GM19397 (cell line): ENCODE results near the gene SPAG8.

ENCODE experiments used
- ATAC-seq: cut with Tn5 transposase; IDR thresholded peaks from one replicate; pipeline ENCODE4 v1.9.1; 2021; ENCODE audit warnings: mild to moderate bottlenecking, moderate library complexity; ENCODE audit not compliant: unreplicated experiment

SPAG8 gene

GRCh38 chr9:35812025-35812602 lies at the start of gene SPAG8:
SPAG8 (minus strand) TSS chr9:35812262; CDS start chr9:35812147, 115 bp downstream.
- ATAC-seq, result peak; percentile 57

DNA sequence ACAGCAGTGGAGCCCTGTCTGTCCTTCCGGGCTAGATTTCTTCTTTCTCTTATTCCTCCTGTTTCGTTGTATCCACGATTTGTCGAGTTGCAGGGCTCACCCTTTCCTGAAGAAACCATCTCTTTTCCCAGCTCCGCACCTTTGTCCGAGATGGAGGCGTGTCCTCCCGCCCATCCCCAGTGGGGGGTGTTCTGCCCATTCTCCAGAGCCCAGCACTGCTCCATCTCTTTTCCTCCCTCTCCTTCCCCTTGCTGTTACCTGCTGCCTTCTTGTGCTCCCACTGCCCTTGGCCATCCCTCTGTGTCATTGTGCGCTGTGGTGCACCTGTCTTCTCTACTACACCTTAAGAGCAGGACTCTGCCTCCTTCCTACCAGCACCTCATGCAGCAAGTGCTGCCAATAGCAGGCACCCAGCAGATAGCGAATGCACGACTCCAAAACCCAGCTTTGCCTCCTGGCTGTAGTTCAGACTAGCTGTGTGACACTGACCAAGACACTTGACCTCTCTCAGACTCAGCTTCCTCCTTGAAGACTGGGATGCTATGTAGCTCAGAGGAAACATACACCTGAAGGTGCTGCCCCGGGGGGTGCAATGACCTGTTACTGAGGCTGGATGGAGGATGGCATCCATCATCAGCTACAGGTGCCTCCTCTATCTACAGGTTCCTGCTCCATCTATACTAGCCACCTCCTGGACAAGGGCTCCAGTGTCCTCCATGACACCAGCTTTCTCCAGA lies 49.3 kb upstream of the SPAG8 start:
- no peak for ATAC-seq

- no peak for ATAC-seq
These were observed 47.9 kb upstream of the SPAG8 start for GRCh38 chr9:35859990-35860339.

GRCh38 chr9:35859310-35859989 lies 47.4 kb upstream of the SPAG8 start:
- no peak for ATAC-seq

GRCh38 chr9:35858458-35858857 lies 46.4 kb upstream of the SPAG8 start:
- ATAC-seq, result no peak

DNA sequence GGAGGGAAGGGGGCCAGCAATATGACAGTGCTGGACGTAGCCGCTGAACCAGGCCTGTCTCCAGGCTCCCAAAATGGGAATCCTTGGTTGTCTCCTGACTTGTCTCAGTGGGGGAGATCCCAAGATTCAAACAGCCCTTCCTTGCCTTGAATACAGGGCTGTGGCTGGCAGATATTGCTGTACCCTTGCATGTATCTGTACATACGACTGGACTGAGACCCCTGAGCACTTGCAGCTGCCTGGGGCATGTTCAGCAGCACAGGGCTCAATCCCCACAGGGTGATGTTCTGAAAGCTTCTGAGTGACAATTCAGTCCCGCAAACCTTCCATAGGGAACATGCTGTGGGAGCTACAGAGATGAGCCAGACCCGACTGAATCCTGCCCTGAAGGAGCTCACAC lies 44.8 kb upstream of the SPAG8 start:
- ATAC-seq, result no peak

GRCh38 chr9:35856206-35856605 lies 44.1 kb upstream of the SPAG8 start:
- ATAC-seq, result no peak

- ATAC-seq, result no peak
These were observed 42.2 kb upstream of the SPAG8 start for GRCh38 chr9:35854091-35854762.

DNA sequence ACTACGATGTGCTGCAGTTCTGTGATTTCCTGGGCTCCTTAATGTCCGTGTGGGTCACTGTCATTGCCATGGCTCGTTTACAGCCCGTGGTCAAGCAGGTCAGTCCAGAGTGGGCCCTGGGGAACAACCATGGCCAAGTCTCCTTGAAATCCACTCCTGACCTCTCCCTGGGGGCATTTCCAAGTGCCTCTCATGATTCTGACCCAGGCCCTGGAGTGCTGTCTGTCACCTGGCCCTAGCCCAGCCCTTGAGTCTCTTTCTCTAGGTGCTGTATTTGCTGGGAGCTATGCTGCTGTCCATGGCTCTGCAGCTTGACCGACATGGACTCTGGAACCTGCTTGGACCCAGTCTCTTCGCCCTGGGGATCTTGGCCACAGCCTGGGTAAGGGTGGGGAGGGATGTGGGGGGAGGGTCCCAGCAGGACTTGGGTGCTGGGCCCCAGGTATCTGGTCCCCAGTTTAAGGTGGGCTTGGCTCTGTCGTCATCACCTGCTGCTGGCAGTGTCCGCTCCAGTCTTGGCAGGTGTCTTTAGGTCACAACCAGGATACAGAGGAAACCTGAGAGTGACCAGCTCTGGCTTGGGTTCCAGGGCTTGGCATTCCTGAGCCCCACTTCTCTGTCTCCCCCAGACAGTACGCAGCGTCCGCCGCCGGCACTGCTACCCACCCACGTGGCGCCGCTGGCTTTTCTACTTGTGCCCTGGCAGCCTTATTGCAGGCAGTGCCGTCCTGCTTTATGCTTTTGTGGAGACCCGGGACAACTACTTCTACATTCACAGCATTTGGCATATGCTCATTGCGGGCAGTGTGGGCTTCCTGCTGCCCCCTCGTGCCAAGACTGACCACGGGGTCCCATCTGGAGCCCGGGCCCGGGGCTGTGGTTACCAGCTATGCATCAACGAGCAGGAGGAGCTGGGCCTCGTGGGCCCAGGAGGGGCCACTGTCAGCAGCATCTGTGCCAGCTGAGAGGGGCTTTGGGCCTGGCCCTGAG lies 41.1 kb upstream of the SPAG8 start:
- ATAC-seq, result no peak

- ATAC-seq, result no peak
These were observed 40.3 kb upstream of the SPAG8 start for GRCh38 chr9:35852267-35852815.

- peak; percentile 88 for ATAC-seq
These were observed 35.9 kb upstream of the SPAG8 start for GRCh38 chr9:35847792-35848572.

GRCh38 chr9:35845824-35846771 lies 34.0 kb upstream of the SPAG8 start:
- no peak for ATAC-seq

DNA sequence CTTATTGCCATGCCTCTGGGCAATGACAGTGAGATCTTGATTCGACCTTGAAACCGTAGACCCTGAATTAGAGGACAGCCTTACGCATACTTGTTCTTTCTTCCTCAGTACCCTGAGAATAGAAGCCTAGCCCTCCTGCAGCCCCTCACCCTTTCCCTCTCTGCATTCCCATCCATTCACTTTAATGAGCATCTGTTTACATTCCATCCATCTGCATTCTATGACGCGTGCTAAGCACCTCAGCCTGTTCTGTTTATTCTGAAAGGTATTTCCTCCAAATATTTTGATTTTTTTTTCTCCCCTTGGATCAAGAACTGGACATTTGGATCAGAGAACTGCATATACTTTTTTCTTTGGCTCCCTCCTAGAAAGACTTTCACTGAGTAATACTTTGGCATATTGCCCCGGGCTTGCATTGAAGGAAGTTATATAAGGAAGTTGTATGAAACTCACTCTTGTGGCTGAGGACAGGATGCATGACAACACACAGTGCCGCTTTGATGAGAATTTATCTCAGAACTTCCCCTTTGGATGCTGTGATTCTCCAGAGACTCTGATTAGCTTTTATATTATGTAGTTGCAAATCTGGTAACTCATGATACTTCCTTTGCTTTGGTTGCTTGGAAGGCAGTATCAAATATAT lies 32.7 kb upstream of the SPAG8 start:
- no peak for ATAC-seq

DNA sequence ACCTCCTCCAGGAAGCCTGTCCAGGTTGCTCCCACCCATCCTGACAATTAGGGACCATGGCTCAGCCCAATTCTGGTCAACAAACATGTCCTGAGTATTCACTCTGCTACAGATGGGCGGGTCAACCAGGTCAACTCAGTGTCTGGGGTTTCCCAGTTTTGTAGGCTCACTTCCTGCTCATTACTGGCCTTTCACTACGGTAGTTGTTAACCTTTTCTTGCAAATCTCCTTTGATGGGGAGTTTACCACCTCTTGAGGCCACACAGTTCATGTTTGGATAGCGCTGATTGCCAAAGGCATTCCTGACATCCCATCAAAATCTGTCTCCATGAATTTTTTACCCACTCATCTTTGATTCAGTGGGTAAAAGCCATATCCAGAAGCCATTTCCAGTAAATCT lies 30.7 kb upstream of the SPAG8 start:
- no peak for ATAC-seq

- ATAC-seq, result no peak
These were observed 30.1 kb upstream of the SPAG8 start for GRCh38 chr9:35842020-35842745.

DNA sequence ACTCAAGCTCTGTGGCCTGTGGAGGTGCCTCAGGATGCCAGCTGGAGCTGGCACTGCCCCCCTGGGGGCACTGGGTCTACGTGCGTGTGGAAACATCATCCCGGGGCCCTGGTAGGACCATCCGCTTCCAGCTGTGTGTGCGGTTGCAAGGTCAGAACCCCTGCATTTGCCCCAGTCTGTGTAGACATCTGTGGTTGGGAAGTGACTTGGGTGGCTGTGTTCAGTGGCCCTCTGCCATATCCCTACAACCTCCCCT lies 29.5 kb upstream of the SPAG8 start:
- no peak for ATAC-seq

DNA sequence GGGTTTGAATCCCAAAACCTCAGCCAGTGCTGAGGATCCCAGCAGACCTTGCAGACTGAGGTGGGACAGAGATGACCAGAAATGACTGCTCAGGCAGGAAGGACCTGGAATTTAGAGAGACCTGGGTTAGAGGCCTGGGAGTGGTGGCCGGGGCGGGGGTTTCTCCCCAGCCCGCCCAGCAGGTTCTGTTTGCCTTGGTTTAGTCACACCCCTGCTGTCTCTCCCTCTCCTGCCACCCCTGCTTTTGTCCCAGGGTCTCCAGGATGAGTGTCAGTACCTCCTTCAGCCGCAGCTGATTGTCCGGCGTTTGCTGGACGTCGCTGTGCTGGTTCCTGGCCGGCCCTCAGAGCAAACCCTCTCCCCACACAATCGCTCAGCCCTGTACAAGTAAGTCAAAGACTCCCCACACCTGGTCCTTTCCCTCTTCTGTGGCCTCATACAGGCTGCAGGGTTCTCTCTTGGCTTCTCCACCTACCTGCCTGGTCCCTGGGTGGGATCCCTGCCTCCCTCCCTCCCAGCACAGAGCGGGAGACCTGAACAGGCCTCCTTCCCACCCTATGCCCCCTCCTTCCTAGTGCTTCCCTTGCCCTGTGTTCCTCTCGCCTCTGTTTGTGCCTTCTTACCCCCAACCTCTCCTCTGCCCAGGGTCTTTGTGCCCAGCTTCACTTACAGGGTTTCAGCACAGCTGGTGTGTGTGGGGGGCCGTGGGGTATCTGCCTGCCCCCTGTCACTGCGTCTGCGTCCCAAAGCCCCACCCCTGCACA lies 29.0 kb upstream of the SPAG8 start:
- ATAC-seq, result no peak
